Daoy (cell line): ENCODE results near the gene TMEM140. TPM values are rescaled to one million over a fixed set of nuclear protein-coding genes. Genes with fewer than 3 reads are reported as not detected.
"Not testable (repeated sequence)": the region's sequence is repeated elsewhere in the genome, so short reads cannot be mapped to it uniquely, and the experiment has no call there.

Experiments used
- DNase-seq: peaks from one replicate; pipeline ENCODE4 v3.0.0-alpha.2; 2015; ENCODE audit warnings: low read depth
- total RNA-seq: library from RNA; depleted of rRNA; stranded (reverse); fragments of >200 nt; shearing (Covaris generic); gene quantifications from 2 replicates; pipeline ENCODE4 v1.2.3, GENCODE V29; 2014

The TMEM140 gene
- total RNA-seq, 1 experiment from 2014 or later, result 1.2 TPM

- DNase-seq, result not testable (repeated sequence)
Observed at GRCh38 chr7:135173916-135174315, 26.0 kb downstream of the TMEM140 start.

- no peak for DNase-seq
Observed at GRCh38 chr7:135174941-135175340, 27.1 kb downstream of the TMEM140 start.

- DNase-seq, result no peak
Observed at GRCh38 chr7:135175931-135176330, 28.1 kb downstream of the TMEM140 start.

GRCh38 chr7:135177028-135177696, 29.3 kb downstream of the TMEM140 start:
- DNase-seq, result no peak

GRCh38 chr7:135178364-135178763, 30.5 kb downstream of the TMEM140 start:
- DNase-seq, result no peak

GRCh38 chr7:135179321-135179925, 31.6 kb downstream of the TMEM140 start:
- DNase-seq, result no peak

- DNase-seq, result no peak
Observed at GRCh38 chr7:135180122-135180521, 32.2 kb downstream of the TMEM140 start.

- no peak for DNase-seq
Observed at GRCh38 chr7:135181261-135181928, 33.5 kb downstream of the TMEM140 start.

- DNase-seq, result no peak
Observed at GRCh38 chr7:135181929-135182678, 34.2 kb downstream of the TMEM140 start.

GRCh38 chr7:135183478-135183877, 35.6 kb downstream of the TMEM140 start:
- no peak for DNase-seq

- no peak for DNase-seq
Observed at GRCh38 chr7:135184254-135184841, 36.5 kb downstream of the TMEM140 start.

- DNase-seq, result no peak
Observed at GRCh38 chr7:135185471-135186260, 37.8 kb downstream of the TMEM140 start.

GRCh38 chr7:135186261-135186540, 38.3 kb downstream of the TMEM140 start:
- DNase-seq, result no peak

- DNase-seq, result no peak
Observed at GRCh38 chr7:135186841-135187253, 39.0 kb downstream of the TMEM140 start.

GRCh38 chr7:135188298-135188984, 40.6 kb downstream of the TMEM140 start:
- no peak for DNase-seq

- DNase-seq, result no peak
Observed at GRCh38 chr7:135189221-135189662, 41.4 kb downstream of the TMEM140 start.

- no peak for DNase-seq
Observed at GRCh38 chr7:135189961-135190360, 42.1 kb downstream of the TMEM140 start.

GRCh38 chr7:135190703-135191102, 42.8 kb downstream of the TMEM140 start:
- DNase-seq, result no peak

- DNase-seq, result no peak
Observed at GRCh38 chr7:135192914-135193536, 45.2 kb downstream of the TMEM140 start.

- DNase-seq, result peak; percentile 63
Observed at GRCh38 chr7:135193615-135194081, 45.8 kb downstream of the TMEM140 start.
